Psoas muscle (tissue), 8 donors: ENCODE results near the gene SAXO2. TPM values are rescaled to one million over a fixed set of nuclear protein-coding genes. Genes with fewer than 3 reads are reported as not detected.
"Not testable (repeated sequence)": the region's sequence is repeated elsewhere in the genome, so short reads cannot be mapped to it uniquely, and the experiment has no call there.

Experiments
- ATAC-seq, 4 donors: fragments of 200-7000 bp; cut with Tn5 transposase; one replicate each; pipeline ENCODE4 v1.9.1; 2020; ENCODE audit warnings: moderate library complexity in 3 of 4, mild to moderate bottlenecking in 2 of 4
- DNase-seq, 2 donors: peaks; one replicate each; pipeline ENCODE4 v3.0.0-alpha.2; 2020
- H3K27ac ChIP-seq: fragments of 200-600 bp; one replicate; pipeline ENCODE4 v1.8.0; 2022
- H3K27me3 ChIP-seq, 3 donors: fragments of 200-600 bp in 1 of 3; one replicate each; pipeline versions ENCODE4 v1.6.1 to v1.8.0; 2013 to 2022; ENCODE audit warnings: low read length in 2 of 3, mild to moderate bottlenecking in 2 of 3, moderate library complexity in 1 of 3; ENCODE audit not compliant: insufficient read depth in 3 of 3
- H3K36me3 ChIP-seq, 2 donors: fragments of 200-600 bp in 1 of 2; one replicate each; pipeline versions ENCODE4 v1.6.1 to v1.8.0; 2013 to 2022; ENCODE audit warnings: low read depth in 1 of 2, mild to moderate bottlenecking in 1 of 2, moderate library complexity in 1 of 2; ENCODE audit not compliant: insufficient read depth in 1 of 2
- H3K4me1 ChIP-seq: fragments of 200-600 bp; one replicate; pipeline ENCODE4 v1.8.0; 2022
- H3K4me3 ChIP-seq: fragments of 200-600 bp; one replicate; pipeline ENCODE4 v1.8.0; 2022; ENCODE audit warnings: mild to moderate bottlenecking
- H3K9me3 ChIP-seq: fragments of 200-600 bp; one replicate; pipeline ENCODE4 v1.8.0; 2022
- CTCF ChIP-seq: fragments of 200-600 bp; IDR thresholded peaks from one replicate; pipeline ENCODE4 v1.8.0; 2022; ENCODE audit warnings: antibody characterized with exemption
- WGBS, 3 donors: extraction: QIAGEN DNeasy Blood & Tissue Kit; methylation state at CpG; one replicate each; pipeline versions ENCODE4 v1.1.6 to v1.1.7; 2013; 5-methylcytosine and 5-hydroxymethylcytosine counted together
- intact Hi-C, 2 donors: fragments of 100-400 bp; cut with DNase I; formaldehyde crosslinking; loops; one replicate each; pipeline versions ENCODE4 v1.11.0 to v1.14.2; 2022
- polyA plus RNA-seq, 3 donors: library from polyadenylated mRNA; stranded (reverse); fragments of 200-250 nt; gene quantifications; one replicate each; pipeline ENCODE4 v1.2.3, GENCODE V29; 2013
- total RNA-seq, 4 donors: library from RNA; stranded (reverse); fragmentation: NEBNext Ultra II Directional in 2 of 4; extraction: Animal tissue kit (Norgen Biotek cat#: 25700) in 2 of 4; gene quantifications; one replicate each; pipeline versions ENCODE4 v1.2.1 to v1.2.4, GENCODE V29; 2021 to 2023
- donor health status: healthy with polysubstance abuse.
- donor health status: DM: no; HTN: no; CAD: no; lungs with moderate emphysema.
- donor health status: Bipolar disorder and iron deficiency.
- donor health status: healthy.
- donor health status: DM: yes; HTN: yes; CAD: no.
- donor health status: DM: no; HTN: no; CAD: no.
- donor health status: DM: no; HTN: no; CAD: no.
- donor health status: DM: yes; HTN: yes; CAD: no.

SAXO2 gene
- total and polyA plus RNA-seq, 7 donors, result 0.40 to 4.3 (median 1.7) TPM; not detected in 1

DNA sequence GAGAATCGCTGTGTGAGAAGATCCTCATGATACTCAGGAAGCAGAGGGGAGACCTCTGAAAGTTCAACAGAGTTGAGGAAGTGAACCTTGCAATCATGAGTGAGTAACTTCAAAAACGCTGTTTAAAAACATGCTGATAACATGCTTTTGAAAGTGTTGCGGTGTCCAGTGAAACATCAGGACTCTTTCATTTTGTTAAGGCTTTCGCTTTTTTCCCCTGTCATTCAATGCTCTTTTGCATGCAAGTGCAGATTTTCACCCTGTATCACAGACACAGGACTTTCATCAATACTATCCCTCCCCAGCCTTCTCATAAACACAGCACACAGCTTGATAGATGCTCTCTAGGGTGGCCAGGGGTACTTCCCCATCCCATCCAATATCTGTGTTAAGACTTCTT is 23.9 kb downstream of the SAXO2 start:
- H3K4me3 ChIP-seq, H3K9me3 ChIP-seq, intact Hi-C loops, H3K27ac ChIP-seq, H3K27me3 ChIP-seq, ATAC-seq, H3K36me3 ChIP-seq, H3K4me1 ChIP-seq, DNase-seq: not testable (repeated sequence)
- 83 to 92% (median 84%) methylated on average over 4 of the region's 4 CpGs for WGBS, 3 donors

DNA sequence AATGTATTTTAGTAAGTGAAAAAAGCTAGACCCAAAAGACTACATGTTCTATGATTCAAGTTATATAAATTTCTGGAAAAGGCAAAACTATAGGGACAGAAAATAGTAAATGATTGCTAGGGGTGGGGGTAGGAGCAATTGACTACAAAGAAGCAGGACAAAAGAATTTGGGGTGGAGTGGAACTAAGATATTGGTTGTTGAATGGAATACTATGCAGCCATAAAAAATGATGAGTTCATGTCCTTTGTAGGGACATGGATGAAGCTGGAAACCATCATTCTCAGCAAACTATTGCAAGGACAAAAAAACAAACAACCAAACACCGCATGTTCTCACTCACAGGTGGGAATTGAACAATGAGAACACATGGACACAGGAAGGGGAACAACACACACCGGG is 25.6 kb downstream of the SAXO2 start:
- WGBS, 3 donors, result 81 to 92% (median 85%) methylated on average over 2 of the region's 2 CpGs
- H3K27ac ChIP-seq, ATAC-seq, H3K4me3 ChIP-seq, H3K9me3 ChIP-seq, H3K4me1 ChIP-seq, H3K27me3 ChIP-seq, intact Hi-C loops, DNase-seq, H3K36me3 ChIP-seq: not testable (repeated sequence)

- no peaks in the 10 kb centered on the region for H3K9me3 ChIP-seq
- no peak for ATAC-seq
- H3K36me3 ChIP-seq, result no peaks in the 10 kb centered on the region
- no peak for TF ChIP-seq CTCF
- H3K27me3 ChIP-seq, result no peaks in the 10 kb centered on the region
- intact Hi-C loops, result no loop called here
- no peak overlapping the region for H3K4me3 ChIP-seq
- H3K27ac ChIP-seq, result no peak overlapping the region
- no peaks in the 10 kb centered on the region for H3K4me1 ChIP-seq
- 82 to 86% (median 85%) methylated on average over 5 of the region's 5 CpGs for WGBS, 3 donors
- no peak for DNase-seq
Measured at GRCh38 chr15:82292271-82292670, 29.7 kb downstream of the SAXO2 start.

DNA sequence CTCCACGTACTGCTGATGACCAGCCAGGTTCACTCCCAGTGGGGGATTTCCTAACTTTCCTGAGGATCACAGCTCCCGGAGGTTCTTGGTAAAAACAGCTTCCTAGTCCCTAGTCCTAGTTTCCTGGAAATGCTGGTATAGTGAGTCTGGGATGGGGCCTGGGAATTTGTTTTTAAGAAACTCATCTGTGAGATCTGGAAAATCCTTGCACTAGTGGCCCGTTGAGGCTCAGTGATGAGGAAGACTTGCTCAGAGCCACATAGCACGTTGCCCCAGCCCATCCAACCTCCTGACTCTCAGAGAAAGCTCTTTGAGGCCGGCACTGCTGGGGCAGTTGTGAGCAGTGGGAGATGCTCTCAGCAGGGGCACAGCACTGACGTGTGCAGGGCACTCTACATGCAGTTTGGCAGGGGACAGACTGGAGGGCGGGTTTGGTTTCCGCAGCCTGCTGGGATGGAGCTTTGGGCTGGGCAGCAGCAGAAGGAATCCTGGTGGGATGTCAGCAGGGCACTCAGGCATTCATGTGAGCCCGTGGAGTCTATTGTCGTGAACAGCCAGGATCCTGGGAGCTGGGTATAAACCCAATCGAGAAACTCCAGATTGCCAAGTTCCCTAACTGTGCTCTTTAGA is 31.6 kb downstream of the SAXO2 start:
- Histone ChIP-seq H3K27ac (no peak overlapping the region), H3K9me3 (no peaks in the 10 kb centered on the region), H3K36me3 (no peaks in the 10 kb centered on the region), H3K27me3 (no peaks in the 10 kb centered on the region), H3K4me1 (no peaks in the 10 kb centered on the region), H3K4me3 (no peak overlapping the region)
- ATAC-seq (no peak), DNase-seq (no peak)
- no peak for TF ChIP-seq CTCF
- intact Hi-C loops, result no loop called here
- 48 to 51% (median 48%) methylated on average over 11 of the region's 11 CpGs for WGBS, 3 donors

GRCh38 chr15:82297546-82297945 is 34.9 kb downstream of the SAXO2 start:
- ATAC-seq, result no peak
- DNase-seq, result no peak
- Histone ChIP-seq H3K4me3 (no peak overlapping the region), H3K9me3 (no peaks in the 10 kb centered on the region), H3K36me3 (no peaks in the 10 kb centered on the region), H3K27ac (no peak overlapping the region), H3K4me1 (no peaks in the 10 kb centered on the region), H3K27me3 (no peaks in the 10 kb centered on the region)
- intact Hi-C loops, result no loop called here
- WGBS, 3 donors, result 90 to 99% (median 92%) methylated on average over 5 of the region's 5 CpGs
- TF ChIP-seq CTCF, result no peak

- Histone ChIP-seq H3K27ac (no peak overlapping the region), H3K36me3 (no peaks in the 10 kb centered on the region), H3K4me1 (no peaks in the 10 kb centered on the region), H3K4me3 (no peak overlapping the region), H3K9me3 (no peaks in the 10 kb centered on the region), H3K27me3 (no peaks in the 10 kb centered on the region)
- no peak for ATAC-seq
- DNase-seq, result no peak
- TF ChIP-seq CTCF, result no peak
- intact Hi-C loops, result no loop called here
- 93 to 95% (median 93%) methylated on average over 13 of the region's 13 CpGs for WGBS, 3 donors
Measured at GRCh38 chr15:82298032-82298431, 35.4 kb downstream of the SAXO2 start.
